K562 (cell line): ENCODE measurements around the gene ASB2. TPM values are rescaled to one million over a fixed set of nuclear protein-coding genes. Genes with fewer than 3 reads are reported as not detected.

Experiments
- ATAC-seq: fragments of 200-7000 bp; cut with Tn5 transposase; 3 replicates; pipeline ENCODE4 v1.9.1; 2020; ENCODE audit warnings: moderate library complexity
- BruUV-seq: library from RNA; stranded (reverse); fragments of 400-500 nt; replicated peaks from 2 replicates; lab custom pipeline; 2021; lab: Mats Ljungman, UMichigan
- CTCF ChIA-PET: fragments of 300-600 bp; formaldehyde crosslinking; extraction: SDS; loops from one replicate; lab custom pipeline; 2021; ENCODE audit warnings: low intra/inter-chr PET ratio; lab: Yijun Ruan, JAX
- POLR2A ChIA-PET: fragments of 300-600, 350-650 bp; sonication (Branson Sonifier 250); formaldehyde crosslinking; extraction: SDS; loops from one replicate; lab custom pipeline; 2021; ENCODE audit warnings: antibody characterized with exemption, inconsistent platforms; lab: Yijun Ruan, JAX
- DNase-seq, 4 experiments: peaks; one replicate each; pipeline versions ENCODE4 v3.0.0 to v3.0.0-alpha.2; 2011 to 2018; ENCODE audit warnings: low spot score in 3 of 4, mixed read lengths in 3 of 4; ENCODE audit errors: extremely low read depth in 1 of 4
- FAIRE-seq: peaks from 2 replicates; lab custom pipeline; 2011; peaks lifted over from hg19 to GRCh38; lab: Jason Lieb, UNC
- H2AFZ ChIP-seq: 2 replicates; pipeline ENCODE4 v1.6.0; 2011; ENCODE audit warnings: low read depth, low read length, control low read depth, inconsistent platforms
- H3K27ac ChIP-seq: fragments of 200-600 bp; 3 replicates; pipeline ENCODE4 v1.8.0; 2011; ENCODE audit warnings: low read depth, mild to moderate bottlenecking, control low read depth, inconsistent platforms, low read length, moderate library complexity, mixed read lengths; ENCODE audit errors: extremely low read depth
- H3K27me3 ChIP-seq, 2 experiments: fragments of 300-600 bp in 1 of 2; 2 replicates in 1 of 2; 3 replicates in 1 of 2; pipeline versions ENCODE4 v1.6.0 to v1.8.0; 2011; ENCODE audit warnings: inconsistent platforms in 2 of 2, low read length in 2 of 2, mild to moderate bottlenecking in 1 of 2, mixed read lengths in 1 of 2, moderate library complexity in 1 of 2; ENCODE audit not compliant: control insufficient read depth in 2 of 2, insufficient read depth in 2 of 2
- H3K36me3 ChIP-seq: fragments of 300-600 bp; 3 replicates; pipeline ENCODE4 v1.8.0; 2011; ENCODE audit warnings: mild to moderate bottlenecking, low read length, inconsistent platforms; ENCODE audit not compliant: control insufficient read depth, insufficient read depth
- H3K4me1 ChIP-seq, 2 experiments: fragments of 200-600 bp in 1 of 2; replicated peaks in 1 of 2; 2 replicates in 1 of 2; 3 replicates in 1 of 2; pipeline versions ENCODE4 v1.5.1 to v1.8.0; 2011; ENCODE audit warnings: inconsistent platforms in 2 of 2, low read length in 2 of 2, mild to moderate bottlenecking in 1 of 2, mixed read lengths in 1 of 2, moderate library complexity in 1 of 2; ENCODE audit not compliant: control insufficient read depth in 2 of 2, insufficient read depth in 2 of 2
- H3K4me2 ChIP-seq: 2 replicates; pipeline ENCODE4 v1.6.1; 2011; ENCODE audit warnings: low read length, control low read depth, inconsistent platforms, mixed read lengths; ENCODE audit not compliant: insufficient read depth
- H3K4me3 ChIP-seq: fragments of 200-600 bp; sonication (generic), shearing (Covaris generic); 2 replicates; pipeline ENCODE4 v1.5.1; 2016; ENCODE audit warnings: control low read depth, inconsistent platforms
- H3K79me2 ChIP-seq: fragments of 200-600 bp; 3 replicates; pipeline ENCODE4 v1.8.0; 2011; ENCODE audit warnings: low read length, inconsistent platforms; ENCODE audit not compliant: control insufficient read depth, insufficient read depth
- H3K9ac ChIP-seq, 2 experiments: 2 replicates each; pipeline versions ENCODE4 v1.6.0 to v1.6.1; 2011; ENCODE audit warnings: low read depth in 2 of 2, low read length in 2 of 2, control low read depth in 1 of 2, inconsistent platforms in 1 of 2, mild to moderate bottlenecking in 1 of 2, mixed read lengths in 1 of 2; ENCODE audit not compliant: insufficient read depth in 1 of 2
- H3K9me1 ChIP-seq: one replicate; pipeline ENCODE4 v1.6.0; 2011; ENCODE audit warnings: inconsistent platforms, mild to moderate bottlenecking, low read length, moderate library complexity; ENCODE audit not compliant: control insufficient read depth, insufficient read depth
- H3K9me3 ChIP-seq: replicated peaks from 2 replicates; pipeline ENCODE4 v1.5.1; 2011; ENCODE audit warnings: low read depth, low read length, inconsistent platforms; ENCODE audit not compliant: control insufficient read depth, insufficient read depth
- H4K20me1 ChIP-seq: replicated peaks from 2 replicates; pipeline ENCODE4 v1.6.1; 2011; ENCODE audit warnings: low read length, inconsistent platforms, mixed read lengths; ENCODE audit not compliant: control insufficient read depth, insufficient read depth
- BMI1 ChIP-seq: fragments of 150-350 bp; IDR thresholded peaks from 2 replicates; pipeline ENCODE4 v1.6.1; 2014; ENCODE audit warnings: low read length
- CTCF ChIP-seq, 3 experiments: IDR thresholded peaks in 2 of 3; conservative IDR thresholded peaks in 1 of 3; 2 replicates each; pipeline ENCODE4 v1.5.1; 2011 to 2012; ENCODE audit warnings: low read length in 3 of 3, mild to moderate bottlenecking in 3 of 3, control low read depth in 2 of 3, improper control_type of control experiment in 1 of 3, inconsistent platforms in 1 of 3, low read depth in 1 of 3, mixed read lengths in 1 of 3, moderate library complexity in 1 of 3; ENCODE audit not compliant: insufficient read depth in 2 of 3
- EGR1 ChIP-seq: fragments of 450-650 bp; conservative IDR thresholded peaks from 2 replicates; pipeline ENCODE4 v1.6.1; 2017; ENCODE audit warnings: mild to moderate bottlenecking
- MAFK ChIP-seq: IDR thresholded peaks from 2 replicates; pipeline ENCODE4 v1.6.1; 2011; ENCODE audit warnings: low read length, improper control_type of control experiment
- NCOR1 ChIP-seq: fragments of 450-650 bp; IDR thresholded peaks from 2 replicates; pipeline ENCODE4 v1.6.1; 2016; ENCODE audit warnings: mild to moderate bottlenecking, moderate library complexity
- NRF1 ChIP-seq, 2 experiments: fragments of 450-650 bp; IDR thresholded peaks in 1 of 2; conservative IDR thresholded peaks in 1 of 2; 2 replicates each; pipeline ENCODE4 v1.6.1; 2014; ENCODE audit warnings: mild to moderate bottlenecking in 2 of 2
- POLR3G ChIP-seq: IDR thresholded peaks from 2 replicates; pipeline ENCODE4 v1.6.1; 2011; ENCODE audit not compliant: insufficient read length, insufficient replicate concordance; ENCODE audit errors: extremely low read depth
- RNF2 ChIP-seq: sonication (generic); IDR thresholded peaks from 2 replicates; pipeline ENCODE4 v1.6.1; 2016
- SNRNP70 ChIP-seq: fragments of 200-400 bp; formaldehyde crosslinking; optimal IDR thresholded peaks from 2 replicates; pipeline ENCODE3; 2017; ENCODE audit warnings: low read depth, low read length
- STAT5B ChIP-seq: fragments of 250-450 bp; sonication (Bioruptor Pico); IDR thresholded peaks from 2 replicates; pipeline ENCODE4 v1.8.0; 2021; ENCODE audit warnings: mild to moderate bottlenecking, inconsistent platforms
- TFE3 ChIP-seq: fragments of 450-650 bp; formaldehyde crosslinking; IDR thresholded peaks from 2 replicates; pipeline ENCODE4 v1.4.0; 2020; ENCODE audit warnings: mild to moderate bottlenecking, mixed read lengths
- ZBTB12 ChIP-seq: fragments of 250-450 bp; sonication (Bioruptor Pico); IDR thresholded peaks from 2 replicates; pipeline ENCODE4 v1.4.0; 2020
- ZNF589 ChIP-seq: fragments of 200-800 bp; sonication (Bioruptor generic); IDR thresholded peaks from 2 replicates; pipeline ENCODE4 v1.6.1; 2016; ENCODE audit warnings: low read depth, missing genetic modification characterization, missing compliant biosample characterization
- ZNF696 ChIP-seq: fragments of 250-450 bp; sonication (Bioruptor Pico); conservative IDR thresholded peaks from 2 replicates; pipeline ENCODE4 v1.4.0; 2020; ENCODE audit warnings: mild to moderate bottlenecking, moderate library complexity
- WGBS: fragments of 100-300 bp; shearing (Covaris generic); methylation state at CpG from one replicate; pipeline ENCODE4 v1.1.6; 2016; ENCODE audit warnings: low coverage, mixed read lengths; ENCODE audit not compliant: insufficient coverage; ENCODE audit errors: missing lambda C conversion rate; 5-methylcytosine and 5-hydroxymethylcytosine counted together
- in situ Hi-C: fragments of 300-500 bp; cut with MboI; formaldehyde crosslinking; loops from 4 replicates; pipeline ENCODE4 v1.15.0; 2018; ENCODE audit warnings: inconsistent platforms, mixed read lengths
- intact Hi-C: fragments of 100-400 bp; cut with micrococcal nuclease; formaldehyde crosslinking; loops from 2 replicates; pipeline ENCODE4 v1.14.2; 2022
- polyA plus RNA-seq, 8 experiments: library from polyadenylated mRNA; depleted of rRNA in 4 of 8; stranded (reverse) in 5 of 8; unstranded in 3 of 8; fragments of >200 nt; fragmentation: Nextera tagmentation in 2 of 8; fragmentation: Illumina TruSeq in 1 of 8; extraction: Ambion mirVana in 2 of 8; extraction: Trizol in 1 of 8; gene quantifications; 2 replicates each; pipeline versions ENCODE4 v1.2.1 to v1.2.3, GENCODE V29; 2011 to 2014; ENCODE audit warnings: inconsistent platforms in 1 of 8, missing spikeins in 1 of 8
- total RNA-seq, 7 experiments: library from RNA; depleted of rRNA in 6 of 7; stranded (reverse); fragments of >200 nt in 6 of 7; fragmentation: Illumina TruSeq in 2 of 7; extraction: Trizol in 2 of 7; gene quantifications; 2 replicates each; pipeline versions ENCODE4 v1.2.1 to v1.2.3, GENCODE V29; 2011 to 2021; ENCODE audit warnings: low replicate concordance in 1 of 7

Gene ASB2
- total and polyA plus RNA-seq, 9 of the 15 experiments (the other 6 are each of a cell fraction or from before 2014, with no cell fraction given) = not detected

- Histone ChIP-seq H3K36me3 (no peaks in the 10 kb centered on the region), H3K4me1 (no peaks in the 10 kb centered on the region), H3K4me3 (no peak overlapping the region), H2AFZ (no peak overlapping the region), H3K9me3 (no peaks in the 10 kb centered on the region), H4K20me1 (no peaks in the 10 kb centered on the region), H3K79me2 (no peaks in the 10 kb centered on the region), H3K27ac (no peak overlapping the region), H3K4me2 (no peak overlapping the region), H3K27me3 (no peaks in the 10 kb centered on the region; a peak in 1 of 5 replicates), H3K9me1 (no peaks in the 10 kb centered on the region), H3K9ac (no peak overlapping the region)
- no TSS peak for BruUV-seq
- CTCF ChIA-PET = no interaction called here
- WGBS = 0% methylated on average over 5 of the region's 5 CpGs
- POLR2A ChIA-PET = interaction anchor here (0.6 kb wide), 1 partner anchor 30 kb away, joined by 3 read pairs; no protein-coding TSS in a partner anchor
- TF ChIP-seq ZNF696 (CRISPR knock-in tag) (no peak), EGR1 (no peak), STAT5B (CRISPR knock-in tag) (no peak), MAFK (no peak), NRF1 (conservative IDR thresholded peaks at IDR 0.05 in 1 of 2, IDR thresholded peaks at IDR 0.05 in 1 of 2) (no peak), RNF2 (no peak), ZBTB12 (CRISPR knock-in tag) (no peak), POLR3G (no peak), CTCF (IDR thresholded peaks at IDR 0.05 in 2 of 3, conservative IDR thresholded peaks at IDR 0.05 in 1 of 3; ENCODE audit: insufficient read depth in 2 of 3, low read depth in 1 of 3, low read length in 3 of 3) (no peak), TFE3 (CRISPR knock-in tag) (no peak), NCOR1 (no peak), SNRNP70 (no peak), BMI1 (no peak), ZNF589 (CRISPR knock-in tag) (no peak)
- DNase-seq (no peak), ATAC-seq (no peak), FAIRE-seq (no peak)
- in situ Hi-C loops = no loop called here
- intact Hi-C loops = loop anchor here (5.0 kb wide), 1 partner anchor 252 kb away; no protein-coding TSS in a partner anchor
These were observed 66.8 kb downstream of the ASB2 start for GRCh38 chr14:93909429-93910128.
